NCI-H2227 (cell line): Measurements from ENCODE around the gene TMEM91.
"Not testable (repeated sequence)": the region's sequence is repeated elsewhere in the genome, so short reads cannot be mapped to it uniquely, and the experiment has no call there.

Source experiments
- DNase-seq: peaks from one replicate; lab custom pipeline; 2025; ENCODE audit not compliant: unreplicated experiment; lab: John Stamatoyannopoulos, UW

Gene TMEM91

GRCh38 chr19:41352609-41353465 lies 23.5 kb upstream of the TMEM91 start:
- peak; percentile 72 for DNase-seq

GRCh38 chr19:41353466-41354342 lies 22.6 kb upstream of the TMEM91 start, which contains the start of gene TGFB1:
Gene TGFB1, minus strand, starts transcription at chr19:41353922. Its CDS starts 878 bp downstream, at chr19:41353044.
- peak; percentile 89 for DNase-seq

DNA sequence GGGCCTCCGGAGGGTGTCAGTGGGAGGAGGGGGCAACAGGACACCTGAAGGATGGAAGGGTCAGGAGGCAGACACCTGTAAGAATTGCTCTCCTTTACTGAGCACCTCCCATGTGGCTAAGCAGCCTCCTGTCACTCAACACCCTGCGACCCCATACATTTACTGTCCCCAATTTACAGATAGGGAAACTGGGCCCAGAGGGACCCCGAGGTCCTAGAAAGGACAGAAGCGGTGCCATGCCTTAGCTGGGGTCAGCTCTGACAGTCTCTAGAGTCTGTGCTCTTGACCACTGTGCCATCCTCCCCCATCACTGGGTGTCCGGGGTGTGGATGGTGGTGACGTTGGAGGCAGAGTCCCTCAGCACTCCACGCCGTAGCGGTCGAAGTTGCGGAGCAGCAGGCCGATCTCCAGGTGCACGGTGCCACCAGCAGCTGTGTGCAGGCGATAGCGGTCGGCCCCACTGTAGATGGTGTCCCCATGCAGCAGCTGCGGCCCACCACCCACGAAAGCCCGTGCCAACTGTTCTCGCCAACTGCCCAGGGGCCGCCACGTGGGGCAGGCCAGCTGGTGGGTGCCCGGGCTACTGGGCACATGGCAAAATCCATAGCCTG lies 21.9 kb upstream of the TMEM91 start:
- DNase-seq = no peak

DNA sequence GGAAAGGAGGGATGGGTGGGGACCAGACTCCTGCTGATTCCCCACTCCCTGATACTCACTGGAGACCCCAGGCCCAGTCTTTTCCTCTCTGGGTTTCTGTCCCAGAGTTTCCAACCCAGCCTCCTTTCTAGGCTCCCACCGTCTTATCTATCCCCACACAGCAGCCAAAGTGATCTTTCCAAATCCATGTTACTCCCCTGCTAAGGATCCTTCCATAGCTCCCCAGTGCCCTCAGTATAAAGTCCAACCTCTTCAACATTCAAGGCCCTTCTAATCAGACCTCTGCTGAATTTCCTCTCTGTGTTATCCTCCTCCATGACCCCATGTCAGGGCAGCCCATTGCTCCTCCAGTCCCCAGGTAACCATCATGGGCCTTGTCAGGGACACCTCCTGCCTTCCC lies 21.3 kb upstream of the TMEM91 start:
- no peak for DNase-seq

DNA sequence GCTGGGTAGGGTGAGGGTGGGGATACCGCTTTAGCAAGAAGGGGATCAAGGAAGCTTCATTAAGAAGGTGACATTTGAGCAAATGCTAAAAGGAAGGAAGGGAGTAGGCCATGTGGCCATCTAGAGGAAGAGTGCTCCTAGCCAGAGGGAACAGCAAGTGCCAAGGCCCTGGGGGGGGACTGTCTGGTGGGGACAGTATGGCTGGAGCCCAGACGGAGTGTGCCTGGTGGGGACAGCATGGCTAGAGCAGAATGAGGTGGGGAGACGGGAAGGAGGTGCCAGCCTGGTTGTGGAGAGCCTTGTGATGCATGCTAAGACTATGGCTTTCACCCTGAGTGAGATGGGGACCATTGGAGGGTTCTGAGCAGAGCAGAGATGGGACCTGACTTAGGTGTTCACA lies 20.5 kb upstream of the TMEM91 start:
- no peak for DNase-seq

DNA sequence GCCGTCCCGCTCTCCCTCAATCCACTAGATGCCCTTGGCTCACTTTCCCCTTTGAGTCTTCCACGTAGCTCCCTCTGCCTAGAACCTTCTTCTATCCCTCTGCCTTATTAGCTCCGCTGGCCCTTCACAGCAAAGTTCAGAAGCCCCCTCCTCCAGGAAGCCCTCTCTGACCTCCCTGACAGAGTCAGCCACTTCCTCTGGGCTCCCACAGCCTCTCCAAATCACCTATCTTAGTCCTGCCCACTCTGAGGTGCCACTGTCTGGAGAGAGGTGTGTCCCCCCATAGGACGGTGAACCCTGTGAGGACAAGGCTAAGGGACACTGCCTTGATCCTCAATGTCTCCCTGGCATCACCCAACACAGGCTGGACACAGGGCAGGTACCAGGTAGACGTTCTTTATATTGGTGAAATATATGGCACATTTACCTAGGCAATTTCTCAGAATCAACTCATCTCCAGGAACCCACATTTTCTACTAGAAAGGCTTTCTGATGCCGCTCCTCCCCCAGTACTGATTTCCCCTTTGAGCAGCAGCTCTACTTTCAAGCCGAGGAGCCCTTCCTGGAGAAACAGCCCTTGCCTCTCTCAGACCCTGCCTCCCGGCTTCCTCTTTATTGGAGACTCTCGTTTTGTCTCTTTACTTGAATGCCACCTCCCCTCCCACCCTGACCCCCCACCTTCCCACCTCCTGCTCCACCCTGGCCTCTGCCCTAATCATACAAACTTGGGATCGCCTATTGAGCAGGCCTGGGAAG lies 19.2 kb upstream of the TMEM91 start:
- DNase-seq = no peak

DNA sequence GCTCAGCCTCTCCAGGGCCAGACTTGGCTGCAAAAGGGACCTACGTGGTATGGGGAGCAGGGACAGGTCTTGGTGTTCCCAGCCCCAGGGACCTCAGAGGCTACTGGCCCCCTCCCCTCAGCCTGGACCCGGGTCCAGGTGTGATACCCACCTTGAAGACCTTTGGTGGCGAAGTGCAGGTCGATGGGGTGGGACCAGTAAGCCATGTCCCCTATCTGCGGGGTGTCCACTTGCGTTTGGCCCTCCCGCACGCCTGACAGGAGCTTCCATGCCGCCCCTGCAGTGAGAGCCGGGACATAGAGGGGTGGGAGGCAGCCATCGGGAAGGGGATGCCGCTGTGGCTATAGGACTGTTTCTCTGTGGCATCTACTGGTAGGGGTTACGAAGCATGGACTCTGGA lies 18.6 kb upstream of the TMEM91 start:
- no peak for DNase-seq

DNA sequence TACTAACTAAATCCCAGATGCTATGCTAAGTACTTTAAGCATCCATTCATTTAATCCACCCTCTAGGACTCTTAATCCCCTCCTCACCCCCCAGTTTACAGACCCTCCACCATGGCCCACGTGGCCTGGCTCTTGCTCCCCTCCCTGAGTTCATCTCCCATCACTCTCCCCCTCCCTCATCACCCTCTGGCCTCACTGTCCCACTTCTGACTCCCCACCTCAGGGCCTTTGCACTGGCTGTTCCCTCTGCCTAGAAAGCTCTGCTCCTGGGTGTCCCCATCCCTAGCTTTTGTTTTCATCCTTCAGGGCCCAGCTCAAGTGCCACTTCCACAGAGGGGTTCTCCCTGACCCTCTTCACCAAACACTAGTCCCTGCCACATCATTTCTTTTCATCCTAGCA lies 16.6 kb upstream of the TMEM91 start:
- DNase-seq = no peak

- DNase-seq = no peak
These were observed 14.0 kb upstream of the TMEM91 start for GRCh38 chr19:41362143-41362847.

- no peak for DNase-seq
These were observed 13.0 kb upstream of the TMEM91 start for GRCh38 chr19:41363371-41363752.

DNA sequence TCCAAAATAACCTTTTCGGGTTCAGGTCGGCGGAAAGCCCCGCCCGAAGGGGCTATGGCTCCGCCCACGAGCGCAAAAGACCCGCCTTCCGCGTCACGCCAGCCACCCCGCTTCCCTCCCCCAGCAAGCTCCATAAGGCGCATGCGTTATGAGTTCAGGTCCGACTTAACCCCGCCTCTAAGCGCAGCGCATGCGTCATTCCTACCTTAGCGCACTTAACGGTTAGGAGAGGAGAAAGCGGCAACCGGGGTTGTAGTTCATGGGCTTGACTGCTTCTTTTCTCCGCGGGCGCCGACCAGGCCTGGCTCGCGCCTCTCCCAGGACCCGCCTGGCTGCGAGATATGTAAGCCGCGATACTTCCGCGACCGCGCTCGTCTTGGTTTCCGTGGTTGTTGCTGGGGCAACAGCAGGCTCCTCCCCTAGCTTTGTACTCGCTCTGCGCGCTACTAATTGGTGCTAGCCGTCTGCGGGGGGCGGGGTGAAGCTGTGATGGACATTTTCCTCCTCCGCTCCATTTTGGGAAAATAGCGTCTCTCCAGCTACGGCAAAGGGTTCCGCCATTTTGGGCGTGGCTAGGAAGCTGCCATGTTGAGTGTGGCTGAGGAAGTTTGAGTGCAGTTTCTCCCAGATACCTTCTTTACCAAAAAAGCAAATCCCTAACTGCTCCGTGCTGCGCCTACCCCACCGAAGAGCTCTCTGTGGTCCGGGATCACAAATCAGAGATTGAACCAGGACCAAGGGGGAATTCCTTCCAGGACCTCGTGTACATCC lies 12.4 kb upstream of the TMEM91 start, which contains the start of gene B9D2:
Gene B9D2, minus strand, starts transcription at position 397 of the 771 bp plus-strand sequence. CDS start 630 bp downstream, outside the sequence.
- peak; percentile 100 for DNase-seq

DNA sequence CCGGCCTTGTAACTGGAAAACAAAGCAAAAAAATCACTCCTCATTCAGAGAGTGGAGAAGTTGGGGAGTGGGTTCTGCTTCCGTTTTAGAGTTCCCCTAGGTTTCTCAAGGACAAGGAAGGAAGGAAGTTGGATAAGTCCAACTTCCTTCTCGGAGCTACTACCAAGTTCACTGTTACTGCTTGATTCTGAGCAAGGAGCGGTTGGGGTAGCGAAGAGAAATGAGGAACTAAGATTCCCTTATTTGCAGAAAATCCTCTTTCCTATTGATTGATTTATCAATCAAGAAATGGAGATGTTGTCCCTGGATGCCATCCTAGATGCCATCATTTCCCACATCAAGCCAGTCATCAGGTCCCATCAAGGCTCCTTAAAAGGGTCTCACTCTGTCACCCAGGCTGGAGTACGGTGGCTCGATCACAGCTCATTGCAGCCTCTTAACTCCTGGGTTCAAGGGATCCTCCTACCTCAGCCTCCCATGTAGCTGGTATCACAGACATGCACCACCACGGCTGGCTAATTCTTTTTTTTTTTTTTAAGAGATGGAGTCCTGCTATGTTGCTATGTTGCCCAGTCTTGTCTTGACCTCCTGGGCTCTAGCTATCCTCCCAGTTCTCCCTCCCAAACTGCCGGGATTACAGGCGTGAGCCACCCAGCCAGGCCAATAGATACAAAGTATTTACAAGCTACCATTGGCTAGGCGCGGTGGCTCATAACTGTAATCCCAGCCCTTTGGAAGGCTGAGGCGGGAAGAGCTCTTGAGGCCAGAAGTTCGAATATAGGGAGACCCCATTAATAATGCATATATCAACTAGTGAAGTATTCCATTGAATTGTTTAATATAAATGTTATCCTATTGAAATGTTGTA lies 11.6 kb upstream of the TMEM91 start:
- DNase-seq = peak; percentile 53

DNA sequence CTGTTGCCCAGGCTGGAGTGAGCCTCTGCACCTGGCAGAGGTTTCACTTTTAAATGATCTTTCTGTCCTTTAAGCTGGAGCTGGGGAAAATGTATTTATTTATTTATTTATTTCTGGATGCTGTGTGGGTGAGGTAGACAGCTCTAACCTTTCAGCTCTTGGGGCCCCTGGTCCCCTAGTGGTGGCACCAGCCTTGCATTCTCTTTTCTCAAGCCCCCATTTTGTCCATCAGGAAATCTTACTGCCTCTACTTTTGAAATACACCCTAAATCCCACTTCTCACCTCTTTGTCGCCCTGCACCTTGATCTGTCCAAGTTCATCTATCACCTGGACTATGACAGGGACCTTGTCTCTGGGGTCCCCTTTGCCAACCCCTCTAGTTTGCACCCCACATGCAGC lies 10.2 kb upstream of the TMEM91 start:
- DNase-seq = peak; percentile 36

- no peak for DNase-seq
These were observed 8.5 kb upstream of the TMEM91 start for GRCh38 chr19:41367848-41368301.

GRCh38 chr19:41369769-41370168 lies 6.6 kb upstream of the TMEM91 start:
- no peak for DNase-seq

DNA sequence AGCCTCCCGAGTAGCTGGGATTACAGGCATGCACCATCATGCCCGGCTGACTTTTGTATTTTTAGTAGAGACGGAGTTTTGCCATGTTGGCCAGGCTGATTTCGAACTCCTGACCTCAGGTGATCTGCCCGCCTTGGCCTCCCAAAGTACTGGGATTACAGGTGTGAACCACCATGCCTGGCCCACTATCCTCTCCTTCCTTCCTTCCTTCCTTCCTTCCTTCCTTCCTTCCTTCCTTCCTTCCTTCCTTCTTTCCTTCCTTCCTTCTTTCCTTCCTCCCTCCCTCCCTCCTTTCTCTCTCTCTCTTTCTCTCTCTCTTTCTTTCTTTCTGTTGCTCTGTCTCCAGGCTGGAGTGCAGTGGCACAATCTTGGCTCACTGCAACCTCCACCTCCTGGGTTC lies 5.2 kb upstream of the TMEM91 start:
- DNase-seq = not testable (repeated sequence)

GRCh38 chr19:41371541-41371940 lies 4.8 kb upstream of the TMEM91 start:
- DNase-seq = no peak

- no peak for DNase-seq
These were observed 3.8 kb upstream of the TMEM91 start for GRCh38 chr19:41372501-41372900.
